K562 (cell line): ENCODE measurements around the gene GORASP1. TPM values are rescaled to one million over a fixed set of nuclear protein-coding genes. Genes with fewer than 3 reads are reported as not detected.

Experiments
- BRD4 ChIP-seq: fragments of 200-600 bp; sonication (generic); IDR thresholded peaks from 2 replicates; pipeline ENCODE4 v1.6.1; 2017; ENCODE audit warnings: inconsistent platforms
- CREM ChIP-seq: IDR thresholded peaks from 2 replicates; pipeline ENCODE4 v1.6.1; 2014; ENCODE audit warnings: antibody characterized with exemption, low read depth
- FOS ChIP-seq: IDR thresholded peaks from 3 replicates; pipeline ENCODE4 v1.6.1; 2011; ENCODE audit not compliant: insufficient read length; ENCODE audit errors: extremely low read depth
- FOXA3 ChIP-seq, 2 experiments: fragments of 450-650 bp in 1 of 2; sonication (generic) in 1 of 2; formaldehyde crosslinking; IDR thresholded peaks in 1 of 2; conservative IDR thresholded peaks in 1 of 2; 2 replicates each; pipeline versions ENCODE4 v1.4.0 to v1.8.0; 2020 to 2022; ENCODE audit warnings: mild to moderate bottlenecking in 2 of 2, missing genetic modification reagents in 1 of 2
- MAFG ChIP-seq: fragments of 450-650 bp; conservative IDR thresholded peaks from 2 replicates; pipeline ENCODE4 v1.6.1; 2016; ENCODE audit warnings: missing genetic modification characterization, missing compliant biosample characterization
- MEF2A ChIP-seq: IDR thresholded peaks from 2 replicates; pipeline ENCODE4 v1.6.1; 2011; ENCODE audit warnings: low read depth, mild to moderate bottlenecking, low read length, moderate library complexity; ENCODE audit not compliant: control insufficient read depth
- MYNN ChIP-seq, 2 experiments: sonication (generic); formaldehyde crosslinking in 1 of 2; IDR thresholded peaks; 2 replicates each; pipeline versions ENCODE4 v1.5.0 to v1.6.1; 2016 to 2020; ENCODE audit warnings: antibody characterized with exemption in 1 of 2, missing genetic modification reagents in 1 of 2
- NR0B1 ChIP-seq: fragments of 450-650 bp; IDR thresholded peaks from one replicate; pipeline ENCODE4 v1.6.1; 2018; ENCODE audit warnings: mild to moderate bottlenecking, moderate library complexity; ENCODE audit not compliant: partially characterized antibody
- RREB1 ChIP-seq: fragments of 250-450 bp; sonication (Bioruptor Pico); IDR thresholded peaks from 2 replicates; pipeline ENCODE4 v1.4.0; 2020
- SMAD3 ChIP-seq: fragments of 450-650 bp; formaldehyde crosslinking; conservative IDR thresholded peaks from 2 replicates; pipeline ENCODE4 v1.4.0; 2020; ENCODE audit warnings: mild to moderate bottlenecking
- SMC3 ChIP-seq: conservative IDR thresholded peaks from 2 replicates; pipeline ENCODE4 v1.6.1; 2011; ENCODE audit warnings: low read depth, low read length, improper control_type of control experiment; ENCODE audit not compliant: insufficient read depth
- STAG1 ChIP-seq: sonication (generic); formaldehyde crosslinking; IDR thresholded peaks from 2 replicates; pipeline ENCODE4 v1.5.0; 2020; ENCODE audit warnings: missing genetic modification reagents, borderline replicate concordance
- ZBTB17 ChIP-seq: fragments of 450-650 bp; formaldehyde crosslinking; IDR thresholded peaks from 2 replicates; pipeline ENCODE4 v1.4.0; 2020; ENCODE audit warnings: mild to moderate bottlenecking
- ZNF592 ChIP-seq: fragments of 450-650 bp; IDR thresholded peaks from 2 replicates; pipeline ENCODE4 v1.6.1; 2017; ENCODE audit warnings: antibody characterized with exemption, mild to moderate bottlenecking
- polyA plus RNA-seq, 8 experiments: library from polyadenylated mRNA; depleted of rRNA in 4 of 8; stranded (reverse) in 5 of 8; unstranded in 3 of 8; fragments of >200 nt; fragmentation: Nextera tagmentation in 2 of 8; fragmentation: Illumina TruSeq in 1 of 8; extraction: Ambion mirVana in 2 of 8; extraction: Trizol in 1 of 8; gene quantifications; 2 replicates each; pipeline versions ENCODE4 v1.2.1 to v1.2.3, GENCODE V29; 2011 to 2014; ENCODE audit warnings: inconsistent platforms in 1 of 8, missing spikeins in 1 of 8
- total RNA-seq, 7 experiments: library from RNA; depleted of rRNA in 6 of 7; stranded (reverse); fragments of >200 nt in 6 of 7; fragmentation: Illumina TruSeq in 2 of 7; extraction: Trizol in 2 of 7; gene quantifications; 2 replicates each; pipeline versions ENCODE4 v1.2.1 to v1.2.3, GENCODE V29; 2011 to 2021; ENCODE audit warnings: low replicate concordance in 1 of 7

GORASP1 gene
- total and polyA plus RNA-seq, 9 of the 15 experiments (the other 6 are each of a cell fraction or from before 2014, with no cell fraction given), result 8.4 to 87.9 (median 67.6) TPM

GRCh38 chr3:39154280-39155021 is 47.0 kb upstream of the GORASP1 start (continued):
- no peak for TF ChIP-seq RREB1
- TF ChIP-seq FOS, result no peak
- TF ChIP-seq STAG1, result no peak
- TF ChIP-seq MEF2A, result no peak
- no peak for TF ChIP-seq MYNN (IDR thresholded peaks at IDR 0.05)
- TF ChIP-seq MYNN (CRISPR knock-in tag; IDR thresholded peaks at IDR 0.05), result no peak
- TF ChIP-seq CREM, result 0 out of 2 replicates have a peak, but pooled peaks have one; percentile 35
- TF ChIP-seq BRD4, result no peak
- no peak for TF ChIP-seq NR0B1
- no peak for TF ChIP-seq SMAD3
- peak; percentile 79 for TF ChIP-seq ZBTB17 (CRISPR knock-in tag)
- TF ChIP-seq ZNF592, result 0 out of 2 replicates have a peak, but pooled peaks have one; percentile 37
- TF ChIP-seq MAFG (tag), result no peak
- 0 out of 4 replicates have a peak, but pooled peaks of 1 of the 2 experiments have one; percentile 25 for TF ChIP-seq FOXA3 (CRISPR knock-in tag; conservative IDR thresholded peaks at IDR 0.05 in 1 of 2, IDR thresholded peaks at IDR 0.05 in 1 of 2)
- no peak for TF ChIP-seq SMC3
